ENCODE measurements around the gene USP3. TPM values are rescaled to one million over a fixed set of nuclear protein-coding genes. Genes with fewer than 3 reads are reported as not detected.

The USP3 gene
- total and polyA plus RNA-seq, 4 donors = 8.5 to 25.4 (median 14.8) TPM

DNA sequence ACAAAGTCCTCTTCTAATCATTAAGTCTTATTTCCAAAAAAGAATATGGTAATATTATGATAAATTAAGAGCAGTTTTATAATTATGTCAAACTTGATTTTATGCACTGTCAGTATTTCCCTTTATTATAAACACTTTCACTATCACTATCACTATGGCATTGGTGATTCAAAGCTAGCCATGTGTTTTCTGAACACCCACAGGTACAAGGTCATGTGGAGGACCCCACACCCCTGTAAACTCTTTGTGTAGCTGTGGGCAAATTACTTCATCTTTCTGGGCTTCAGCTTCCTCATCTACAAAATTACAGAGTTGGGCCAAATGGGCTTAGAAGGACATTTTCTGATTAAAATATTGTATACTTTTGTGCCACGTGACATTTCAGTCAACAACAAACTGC is 134.4 kb downstream of the USP3 start:
- peaks cover 17 to 79% (median 64%) of the 10 kb centered on the region in 4 donors for H3K36me3 ChIP-seq (ENCODE audit: control insufficient read depth in 4 of 4, insufficient read depth in 3 of 4, low read depth in 1 of 4, low read length in 3 of 4)
- H3K27ac ChIP-seq (ENCODE audit: low read depth in 1 of 2, low read length in 2 of 2) = no peak overlapping the region
- no peak overlapping the region for H3K4me3 ChIP-seq (ENCODE audit: low read depth in 1 of 3, low read length in 3 of 3)
- no peaks in the 10 kb centered on the region for H3K4me1 ChIP-seq (ENCODE audit: control insufficient read depth in 4 of 4, insufficient read depth in 4 of 4, low read length in 3 of 4)
- WGBS = 98% methylated on average over 1 of the region's 1 CpG
- H3K9ac ChIP-seq (ENCODE audit: low read depth in 1 of 2, low read length in 2 of 2) = no peak overlapping the region
- TF ChIP-seq YY1 (IDR thresholded peaks at IDR 0.05) (no peak), NR2F2 (IDR thresholded peaks at IDR 0.05) (no peak), RAD21 (IDR thresholded peaks at IDR 0.05) (no peak), FOXA2 (IDR thresholded peaks at IDR 0.05) (no peak), FOXA1 (IDR thresholded peaks at IDR 0.05) (no peak)
- TF ChIP-seq, protein P1, sequence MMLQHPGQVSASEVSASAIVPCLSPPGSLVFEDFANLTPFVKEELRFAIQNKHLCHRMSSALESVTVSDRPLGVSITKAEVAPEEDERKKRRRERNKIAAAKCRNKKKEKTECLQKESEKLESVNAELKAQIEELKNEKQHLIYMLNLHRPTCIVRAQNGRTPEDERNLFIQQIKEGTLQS (IDR thresholded peaks at IDR 0.05) = no peak
- TF ChIP-seq, protein P2, sequence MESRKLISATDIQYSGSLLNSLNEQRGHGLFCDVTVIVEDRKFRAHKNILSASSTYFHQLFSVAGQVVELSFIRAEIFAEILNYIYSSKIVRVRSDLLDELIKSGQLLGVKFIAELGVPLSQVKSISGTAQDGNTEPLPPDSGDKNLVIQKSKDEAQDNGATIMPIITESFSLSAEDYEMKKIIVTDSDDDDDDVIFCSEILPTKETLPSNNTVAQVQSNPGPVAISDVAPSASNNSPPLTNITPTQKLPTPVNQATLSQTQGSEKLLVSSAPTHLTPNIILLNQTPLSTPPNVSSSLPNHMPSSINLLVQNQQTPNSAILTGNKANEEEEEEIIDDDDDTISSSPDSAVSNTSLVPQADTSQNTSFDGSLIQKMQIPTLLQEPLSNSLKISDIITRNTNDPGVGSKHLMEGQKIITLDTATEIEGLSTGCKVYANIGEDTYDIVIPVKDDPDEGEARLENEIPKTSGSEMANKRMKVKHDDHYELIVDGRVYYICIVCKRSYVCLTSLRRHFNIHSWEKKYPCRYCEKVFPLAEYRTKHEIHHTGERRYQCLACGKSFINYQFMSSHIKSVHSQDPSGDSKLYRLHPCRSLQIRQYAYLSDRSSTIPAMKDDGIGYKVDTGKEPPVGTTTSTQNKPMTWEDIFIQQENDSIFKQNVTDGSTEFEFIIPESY (IDR thresholded peaks at IDR 0.05) = no peak
- TF ChIP-seq, protein P3, sequence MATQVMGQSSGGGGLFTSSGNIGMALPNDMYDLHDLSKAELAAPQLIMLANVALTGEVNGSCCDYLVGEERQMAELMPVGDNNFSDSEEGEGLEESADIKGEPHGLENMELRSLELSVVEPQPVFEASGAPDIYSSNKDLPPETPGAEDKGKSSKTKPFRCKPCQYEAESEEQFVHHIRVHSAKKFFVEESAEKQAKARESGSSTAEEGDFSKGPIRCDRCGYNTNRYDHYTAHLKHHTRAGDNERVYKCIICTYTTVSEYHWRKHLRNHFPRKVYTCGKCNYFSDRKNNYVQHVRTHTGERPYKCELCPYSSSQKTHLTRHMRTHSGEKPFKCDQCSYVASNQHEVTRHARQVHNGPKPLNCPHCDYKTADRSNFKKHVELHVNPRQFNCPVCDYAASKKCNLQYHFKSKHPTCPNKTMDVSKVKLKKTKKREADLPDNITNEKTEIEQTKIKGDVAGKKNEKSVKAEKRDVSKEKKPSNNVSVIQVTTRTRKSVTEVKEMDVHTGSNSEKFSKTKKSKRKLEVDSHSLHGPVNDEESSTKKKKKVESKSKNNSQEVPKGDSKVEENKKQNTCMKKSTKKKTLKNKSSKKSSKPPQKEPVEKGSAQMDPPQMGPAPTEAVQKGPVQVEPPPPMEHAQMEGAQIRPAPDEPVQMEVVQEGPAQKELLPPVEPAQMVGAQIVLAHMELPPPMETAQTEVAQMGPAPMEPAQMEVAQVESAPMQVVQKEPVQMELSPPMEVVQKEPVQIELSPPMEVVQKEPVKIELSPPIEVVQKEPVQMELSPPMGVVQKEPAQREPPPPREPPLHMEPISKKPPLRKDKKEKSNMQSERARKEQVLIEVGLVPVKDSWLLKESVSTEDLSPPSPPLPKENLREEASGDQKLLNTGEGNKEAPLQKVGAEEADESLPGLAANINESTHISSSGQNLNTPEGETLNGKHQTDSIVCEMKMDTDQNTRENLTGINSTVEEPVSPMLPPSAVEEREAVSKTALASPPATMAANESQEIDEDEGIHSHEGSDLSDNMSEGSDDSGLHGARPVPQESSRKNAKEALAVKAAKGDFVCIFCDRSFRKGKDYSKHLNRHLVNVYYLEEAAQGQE (IDR thresholded peaks at IDR 0.05) = no peak
- DNase-seq (ENCODE audit: low spot score) = no peak
- H3K9me3 ChIP-seq (ENCODE audit: control insufficient read depth in 4 of 4, low read length in 3 of 4) = no peaks in the 10 kb centered on the region
- H3K27me3 ChIP-seq (ENCODE audit: control insufficient read depth in 4 of 4, insufficient read depth in 4 of 4, low read length in 3 of 4) = no peaks in the 10 kb centered on the region

DNA sequence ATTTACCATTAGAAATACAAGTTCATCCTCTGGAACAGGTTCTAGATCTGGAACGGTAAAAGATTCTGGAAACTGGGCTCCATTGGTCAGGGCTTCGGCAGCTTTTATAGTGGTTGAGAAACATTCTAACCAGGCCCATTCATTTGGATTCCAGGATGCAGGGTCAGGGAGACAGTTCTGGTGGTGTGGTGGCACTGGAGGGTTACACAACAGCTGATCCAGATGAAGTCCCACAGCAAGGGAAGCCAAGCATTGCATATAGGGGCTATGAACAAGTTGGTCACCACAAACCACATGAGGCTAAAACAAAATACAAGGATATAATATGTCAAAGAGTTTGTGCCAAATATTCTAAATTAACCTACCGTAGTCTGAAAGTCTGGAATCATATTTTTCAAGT is 135.8 kb downstream of the USP3 start:
- TF ChIP-seq JUND (IDR thresholded peaks at IDR 0.05) (no peak), NR2F2 (IDR thresholded peaks at IDR 0.05) (no peak), EGR1 (IDR thresholded peaks at IDR 0.05; ENCODE audit: low read depth in 2 of 2) (no peak), FOXA1 (IDR thresholded peaks at IDR 0.05) (no peak)
- TF ChIP-seq, protein P4, sequence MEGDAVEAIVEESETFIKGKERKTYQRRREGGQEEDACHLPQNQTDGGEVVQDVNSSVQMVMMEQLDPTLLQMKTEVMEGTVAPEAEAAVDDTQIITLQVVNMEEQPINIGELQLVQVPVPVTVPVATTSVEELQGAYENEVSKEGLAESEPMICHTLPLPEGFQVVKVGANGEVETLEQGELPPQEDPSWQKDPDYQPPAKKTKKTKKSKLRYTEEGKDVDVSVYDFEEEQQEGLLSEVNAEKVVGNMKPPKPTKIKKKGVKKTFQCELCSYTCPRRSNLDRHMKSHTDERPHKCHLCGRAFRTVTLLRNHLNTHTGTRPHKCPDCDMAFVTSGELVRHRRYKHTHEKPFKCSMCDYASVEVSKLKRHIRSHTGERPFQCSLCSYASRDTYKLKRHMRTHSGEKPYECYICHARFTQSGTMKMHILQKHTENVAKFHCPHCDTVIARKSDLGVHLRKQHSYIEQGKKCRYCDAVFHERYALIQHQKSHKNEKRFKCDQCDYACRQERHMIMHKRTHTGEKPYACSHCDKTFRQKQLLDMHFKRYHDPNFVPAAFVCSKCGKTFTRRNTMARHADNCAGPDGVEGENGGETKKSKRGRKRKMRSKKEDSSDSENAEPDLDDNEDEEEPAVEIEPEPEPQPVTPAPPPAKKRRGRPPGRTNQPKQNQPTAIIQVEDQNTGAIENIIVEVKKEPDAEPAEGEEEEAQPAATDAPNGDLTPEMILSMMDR (IDR thresholded peaks at IDR 0.05; ENCODE audit: low read depth, low read length, missing input control) = no peak
- TF ChIP-seq, protein P5, sequence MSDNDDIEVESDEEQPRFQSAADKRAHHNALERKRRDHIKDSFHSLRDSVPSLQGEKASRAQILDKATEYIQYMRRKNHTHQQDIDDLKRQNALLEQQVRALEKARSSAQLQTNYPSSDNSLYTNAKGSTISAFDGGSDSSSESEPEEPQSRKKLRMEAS (IDR thresholded peaks at IDR 0.05) = no peak
- TF ChIP-seq, protein P1 (IDR thresholded peaks at IDR 0.05) = no peak
- Histone ChIP-seq H3K4me3 (ENCODE audit: low read depth in 1 of 3, low read length in 3 of 3) (no peak overlapping the region), H3K27me3 (ENCODE audit: control insufficient read depth in 4 of 4, insufficient read depth in 4 of 4, low read length in 3 of 4) (no peaks in the 10 kb centered on the region), H3K27ac (ENCODE audit: low read depth in 1 of 2, low read length in 2 of 2) (no peak overlapping the region), H3K9me3 (ENCODE audit: control insufficient read depth in 4 of 4, low read length in 3 of 4) (no peaks in the 10 kb centered on the region), H3K36me3 (ENCODE audit: control insufficient read depth in 4 of 4, insufficient read depth in 3 of 4, low read depth in 1 of 4, low read length in 3 of 4) (peaks cover 17 to 85% (median 69%) of the 10 kb centered on the region in 4 donors), H3K9ac (ENCODE audit: low read depth in 1 of 2, low read length in 2 of 2) (no peak overlapping the region), H3K4me1 (ENCODE audit: control insufficient read depth in 4 of 4, insufficient read depth in 4 of 4, low read length in 3 of 4) (no peaks in the 10 kb centered on the region)
- no peak for DNase-seq (ENCODE audit: low spot score)
- 99% methylated on average over 3 of the region's 3 CpGs for WGBS

Other genes starting within 250 kb of the USP3 start
- 10 to 100 TPM in 1 of 2 donors, 1 to 10 TPM in 1; 2.5 to 10.6 TPM for gene APH1B, start 227.0 kb upstream of the USP3 start, total RNA-seq
- gene APH1B, start 227.0 kb upstream of the USP3 start, polyA plus RNA-seq = 1 to 10 TPM; 2.0 to 6.7 TPM
- 1 to 10 TPM in 1 of 2 donors, under 1 TPM in 1; 0.08 to 2.9 TPM for gene CA12, start 122.7 kb upstream of the USP3 start, total RNA-seq
- gene CA12, start 122.7 kb upstream of the USP3 start, polyA plus RNA-seq = 1 to 10 TPM in 1 of 2 donors, under 1 TPM in 1; 0.07 to 5.1 TPM
- gene FBXL22, start 92.8 kb downstream of the USP3 start, total RNA-seq = under 1 TPM; 0.19 to 0.25 TPM
- gene FBXL22, start 92.8 kb downstream of the USP3 start, polyA plus RNA-seq = under 1 TPM; 0.18 to 0.29 TPM

Data from liver (tissue), 9 donors.